Measurements from ENCODE around the gene APOC1. TPM values are rescaled to one million over a fixed set of nuclear protein-coding genes. Genes with fewer than 3 reads are reported as not detected.
"Not testable (repeated sequence)": the region's sequence is repeated elsewhere in the genome, so short reads cannot be mapped to it uniquely, and the experiment has no call there.

The APOC1 gene
- total RNA-seq, 1 experiment from 2014 or later = 48.5 TPM

DNA sequence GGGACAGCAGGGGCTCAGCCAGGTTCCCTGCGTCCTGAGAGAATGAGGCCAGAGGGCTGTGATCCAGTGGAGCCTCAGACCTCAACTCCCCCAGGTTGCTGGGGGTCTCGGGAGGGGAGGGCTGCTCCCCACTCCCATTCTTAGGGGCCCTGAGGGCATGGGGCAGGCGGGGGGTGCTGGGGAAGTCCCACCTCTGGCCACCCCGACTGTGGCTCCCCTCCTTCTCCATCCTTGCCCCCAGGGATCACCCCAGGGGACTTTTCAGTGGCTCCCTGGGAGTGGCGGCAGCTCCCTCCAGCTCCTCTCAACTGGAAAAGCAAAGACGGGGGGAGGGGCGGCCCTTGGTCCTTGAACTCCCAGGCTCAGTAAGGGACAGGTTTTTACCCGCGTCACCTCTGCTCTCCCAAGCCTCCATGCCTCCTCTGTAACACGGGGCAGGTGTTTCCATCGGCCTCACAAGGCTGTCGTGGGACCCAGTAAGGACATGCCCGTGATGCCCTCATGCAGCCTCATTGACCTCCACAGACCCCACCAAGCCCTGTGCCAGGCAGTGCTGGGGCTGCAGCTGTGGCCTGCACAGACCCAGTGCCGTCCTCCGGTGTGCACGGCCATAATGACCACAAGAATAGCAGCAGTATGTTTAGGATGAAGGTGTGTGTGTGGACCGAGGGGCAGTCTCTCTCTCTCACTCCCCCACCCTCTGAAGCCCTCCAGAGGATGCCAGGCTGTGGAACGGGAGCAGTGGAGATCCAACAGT lies 34.9 kb upstream of the APOC1 start:
- intact Hi-C loops (cut with micrococcal nuclease; ENCODE audit: unreplicated experiment) (no loop called here), in situ Hi-C loops (cut with HindIII; ENCODE audit: low pct_unique_long_range_greater_than_20kb, low sequenced_read_pairs) (no loop called here)
- Histone ChIP-seq H3K4me1 (ENCODE audit: control insufficient read depth, insufficient read depth, low read length) (peaks cover 17% of the 10 kb centered on the region; the same call in 1 of the 2 replicates), H3K27ac (ENCODE audit: low read length) (no peak overlapping the region), H3K36me3 (ENCODE audit: control insufficient read depth, insufficient read depth, low read length) (no peaks in the 10 kb centered on the region), H3K27me3 (ENCODE audit: control insufficient read depth, insufficient read depth, low read length) (no peaks in the 10 kb centered on the region), H3K4me3 (ENCODE audit: low read depth in 2 of 2, low read length in 2 of 2) (no peak overlapping the region), H3K9me3 (ENCODE audit: control insufficient read depth, insufficient read depth, low read depth, low read length) (no peaks in the 10 kb centered on the region)
- no peak for ATAC-seq
- BruUV-seq (replicated peaks) = no TSS peak
- TF ChIP-seq POLR2AphosphoS5 (IDR thresholded peaks at IDR 0.05; ENCODE audit: low read depth, low read length) (no peak), SIN3A (IDR thresholded peaks at IDR 0.05; ENCODE audit: borderline replicate concordance, insufficient read depth, low read depth, low read length) (no peak), TCF7L2 (IDR thresholded peaks at IDR 0.05; ENCODE audit: low read depth, low read length) (no peak)
- TF ChIP-seq, protein P1, sequence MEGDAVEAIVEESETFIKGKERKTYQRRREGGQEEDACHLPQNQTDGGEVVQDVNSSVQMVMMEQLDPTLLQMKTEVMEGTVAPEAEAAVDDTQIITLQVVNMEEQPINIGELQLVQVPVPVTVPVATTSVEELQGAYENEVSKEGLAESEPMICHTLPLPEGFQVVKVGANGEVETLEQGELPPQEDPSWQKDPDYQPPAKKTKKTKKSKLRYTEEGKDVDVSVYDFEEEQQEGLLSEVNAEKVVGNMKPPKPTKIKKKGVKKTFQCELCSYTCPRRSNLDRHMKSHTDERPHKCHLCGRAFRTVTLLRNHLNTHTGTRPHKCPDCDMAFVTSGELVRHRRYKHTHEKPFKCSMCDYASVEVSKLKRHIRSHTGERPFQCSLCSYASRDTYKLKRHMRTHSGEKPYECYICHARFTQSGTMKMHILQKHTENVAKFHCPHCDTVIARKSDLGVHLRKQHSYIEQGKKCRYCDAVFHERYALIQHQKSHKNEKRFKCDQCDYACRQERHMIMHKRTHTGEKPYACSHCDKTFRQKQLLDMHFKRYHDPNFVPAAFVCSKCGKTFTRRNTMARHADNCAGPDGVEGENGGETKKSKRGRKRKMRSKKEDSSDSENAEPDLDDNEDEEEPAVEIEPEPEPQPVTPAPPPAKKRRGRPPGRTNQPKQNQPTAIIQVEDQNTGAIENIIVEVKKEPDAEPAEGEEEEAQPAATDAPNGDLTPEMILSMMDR (IDR thresholded peaks at IDR 0.05) = no peak
- TF ChIP-seq, protein P2, sequence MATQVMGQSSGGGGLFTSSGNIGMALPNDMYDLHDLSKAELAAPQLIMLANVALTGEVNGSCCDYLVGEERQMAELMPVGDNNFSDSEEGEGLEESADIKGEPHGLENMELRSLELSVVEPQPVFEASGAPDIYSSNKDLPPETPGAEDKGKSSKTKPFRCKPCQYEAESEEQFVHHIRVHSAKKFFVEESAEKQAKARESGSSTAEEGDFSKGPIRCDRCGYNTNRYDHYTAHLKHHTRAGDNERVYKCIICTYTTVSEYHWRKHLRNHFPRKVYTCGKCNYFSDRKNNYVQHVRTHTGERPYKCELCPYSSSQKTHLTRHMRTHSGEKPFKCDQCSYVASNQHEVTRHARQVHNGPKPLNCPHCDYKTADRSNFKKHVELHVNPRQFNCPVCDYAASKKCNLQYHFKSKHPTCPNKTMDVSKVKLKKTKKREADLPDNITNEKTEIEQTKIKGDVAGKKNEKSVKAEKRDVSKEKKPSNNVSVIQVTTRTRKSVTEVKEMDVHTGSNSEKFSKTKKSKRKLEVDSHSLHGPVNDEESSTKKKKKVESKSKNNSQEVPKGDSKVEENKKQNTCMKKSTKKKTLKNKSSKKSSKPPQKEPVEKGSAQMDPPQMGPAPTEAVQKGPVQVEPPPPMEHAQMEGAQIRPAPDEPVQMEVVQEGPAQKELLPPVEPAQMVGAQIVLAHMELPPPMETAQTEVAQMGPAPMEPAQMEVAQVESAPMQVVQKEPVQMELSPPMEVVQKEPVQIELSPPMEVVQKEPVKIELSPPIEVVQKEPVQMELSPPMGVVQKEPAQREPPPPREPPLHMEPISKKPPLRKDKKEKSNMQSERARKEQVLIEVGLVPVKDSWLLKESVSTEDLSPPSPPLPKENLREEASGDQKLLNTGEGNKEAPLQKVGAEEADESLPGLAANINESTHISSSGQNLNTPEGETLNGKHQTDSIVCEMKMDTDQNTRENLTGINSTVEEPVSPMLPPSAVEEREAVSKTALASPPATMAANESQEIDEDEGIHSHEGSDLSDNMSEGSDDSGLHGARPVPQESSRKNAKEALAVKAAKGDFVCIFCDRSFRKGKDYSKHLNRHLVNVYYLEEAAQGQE (IDR thresholded peaks at IDR 0.05; ENCODE audit: insufficient read depth in 1 of 2, low read depth in 2 of 2, low read length in 1 of 2) = no peak
- DNase-seq (ENCODE audit: low read depth, low spot score) = no peak
- POLR2A ChIA-PET = interaction anchor here (0.5 kb wide), 1 partner anchor 18 kb away, joined by 3 read pairs; no protein-coding TSS in a partner anchor
- CTCF ChIA-PET = no interaction called here

DNA sequence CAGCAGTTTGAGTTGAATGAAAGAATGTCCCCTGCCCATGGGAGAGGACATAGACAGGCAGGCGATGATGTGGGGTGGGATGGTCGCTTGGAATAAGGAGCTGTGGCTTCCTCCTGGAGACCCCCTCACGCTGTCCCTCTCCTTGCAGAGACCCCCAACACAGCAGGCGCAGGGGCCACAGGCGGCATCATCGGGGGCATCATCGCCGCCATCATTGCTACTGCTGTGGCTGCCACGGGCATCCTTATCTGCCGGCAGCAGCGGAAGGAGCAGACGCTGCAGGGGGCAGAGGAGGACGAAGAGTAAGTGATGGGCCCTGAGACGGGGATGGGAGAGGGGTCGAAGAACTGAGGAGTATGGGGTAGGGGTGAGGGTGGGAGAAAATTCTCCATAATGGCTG lies 32.3 kb upstream of the APOC1 start:
- BruUV-seq (replicated peaks) = no TSS peak

DNA sequence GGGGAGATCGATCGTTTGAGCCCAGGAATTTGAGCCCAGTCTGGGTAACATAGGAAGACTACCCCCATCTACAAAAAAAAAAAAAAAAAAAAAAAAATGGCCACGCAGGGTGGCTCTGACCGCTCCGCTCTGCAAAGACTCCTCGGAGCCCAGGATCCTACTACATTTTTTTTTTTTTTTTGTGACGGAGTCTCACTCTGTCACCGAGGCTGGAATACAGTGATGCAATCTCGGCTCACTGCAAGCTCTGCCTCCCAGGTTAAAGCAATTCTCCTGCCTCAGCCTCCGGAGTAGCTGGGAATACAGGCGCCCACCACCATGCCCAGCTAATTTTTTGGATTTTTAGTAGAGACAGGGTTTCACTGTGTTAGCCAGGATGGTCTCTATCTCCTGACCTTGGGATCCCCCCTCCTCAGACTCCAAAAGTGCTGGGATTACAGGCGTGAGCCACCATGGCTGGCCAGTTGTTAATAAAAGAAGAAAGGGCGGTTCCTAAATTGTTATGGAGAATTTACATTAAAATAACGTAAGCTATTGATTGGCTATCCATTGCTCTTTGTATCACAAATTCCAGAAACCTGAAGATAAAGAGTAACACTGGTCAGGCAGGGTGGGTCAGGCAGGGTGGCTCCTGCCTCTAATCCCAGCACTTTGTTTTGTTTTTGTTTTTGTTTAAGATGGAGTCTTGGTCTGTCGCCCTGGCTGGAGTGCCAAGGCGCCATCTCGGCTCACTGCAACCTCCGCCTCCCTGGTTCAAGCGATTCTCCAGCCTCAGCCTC lies 31.6 kb upstream of the APOC1 start:
- in situ Hi-C loops (cut with HindIII; ENCODE audit: low pct_unique_long_range_greater_than_20kb, low sequenced_read_pairs); H3K9me3 ChIP-seq (ENCODE audit: control insufficient read depth, insufficient read depth, low read depth, low read length); ATAC-seq; CTCF ChIA-PET; BruUV-seq (replicated peaks); intact Hi-C loops (cut with micrococcal nuclease; ENCODE audit: unreplicated experiment); H3K36me3 ChIP-seq (ENCODE audit: control insufficient read depth, insufficient read depth, low read length); H3K27me3 ChIP-seq (ENCODE audit: control insufficient read depth, insufficient read depth, low read length); POLR2A ChIA-PET; H3K4me1 ChIP-seq (ENCODE audit: control insufficient read depth, insufficient read depth, low read length); H3K27ac ChIP-seq (ENCODE audit: low read length); H3K4me3 ChIP-seq (ENCODE audit: low read depth in 2 of 2, low read length in 2 of 2); DNase-seq (ENCODE audit: low read depth, low spot score): not testable (repeated sequence)

More for the DNA sequence above, 32.3 kb upstream of the APOC1 start:
- POLR2A ChIA-PET = no interaction called here
- ATAC-seq (no peak), DNase-seq (ENCODE audit: low read depth, low spot score) (no peak)
- in situ Hi-C loops (cut with HindIII; ENCODE audit: low pct_unique_long_range_greater_than_20kb, low sequenced_read_pairs) (no loop called here), intact Hi-C loops (cut with micrococcal nuclease; ENCODE audit: unreplicated experiment) (no loop called here)
- Histone ChIP-seq H3K9me3 (ENCODE audit: control insufficient read depth, insufficient read depth, low read depth, low read length) (no peaks in the 10 kb centered on the region), H3K4me3 (ENCODE audit: low read depth in 2 of 2, low read length in 2 of 2) (no peak overlapping the region), H3K36me3 (ENCODE audit: control insufficient read depth, insufficient read depth, low read length) (no peaks in the 10 kb centered on the region), H3K27ac (ENCODE audit: low read length) (no peak overlapping the region), H3K4me1 (ENCODE audit: control insufficient read depth, insufficient read depth, low read length) (0 out of 2 replicates have a peak, but pooled peaks cover under 1% of the 10 kb centered on the region), H3K27me3 (ENCODE audit: control insufficient read depth, insufficient read depth, low read length) (no peaks in the 10 kb centered on the region)
- CTCF ChIA-PET = no interaction called here
- TF ChIP-seq, protein P2 (IDR thresholded peaks at IDR 0.05; ENCODE audit: insufficient read depth in 1 of 2, low read depth in 2 of 2, low read length in 1 of 2) = no peak
- TF ChIP-seq SIN3A (IDR thresholded peaks at IDR 0.05; ENCODE audit: borderline replicate concordance, insufficient read depth, low read depth, low read length) (no peak), POLR2AphosphoS5 (IDR thresholded peaks at IDR 0.05; ENCODE audit: low read depth, low read length) (no peak)

Measured in Panc1 (cell line).